HEK293 (cell line): ENCODE measurements around the gene SQSTM1.

Experiments
- CTCF ChIP-seq: fragments of 450-650 bp; formaldehyde crosslinking; IDR thresholded peaks from 2 replicates; pipeline ENCODE4 v1.5.1; 2016; ENCODE audit warnings: missing biosample characterization, missing genetic modification characterization
- KLF16 ChIP-seq: fragments of 450-650 bp; formaldehyde crosslinking; IDR thresholded peaks from 2 replicates; pipeline ENCODE4 v1.5.1; 2017; ENCODE audit warnings: missing biosample characterization, missing genetic modification characterization
- SP2 ChIP-seq: fragments of 450-650 bp; formaldehyde crosslinking; IDR thresholded peaks from 2 replicates; pipeline ENCODE4 v1.5.1; 2016; ENCODE audit warnings: missing biosample characterization, missing genetic modification characterization
- ZNF121 ChIP-seq: fragments of 450-650 bp; formaldehyde crosslinking; IDR thresholded peaks from 2 replicates; pipeline ENCODE4 v1.5.1; 2016; ENCODE audit warnings: missing biosample characterization, missing genetic modification characterization
- ZNF248 ChIP-seq: fragments of 450-650 bp; formaldehyde crosslinking; IDR thresholded peaks from 2 replicates; pipeline ENCODE4 v1.5.1; 2017; ENCODE audit warnings: missing biosample characterization, missing genetic modification characterization

GRCh38 chr5:179792612-179793467 lies 27.9 kb upstream of the SQSTM1 start:
- TF ChIP-seq ZNF248 (tag by site-specific recombination) (no peak), KLF16 (no peak), ZNF121 (no peak), SP2 (tag by site-specific recombination) (no peak), CTCF (tag by site-specific recombination) (no peak)
